ENCODE measurements around the gene ZNF664.
"Not testable (repeated sequence)": the region's sequence is repeated elsewhere in the genome, so short reads cannot be mapped to it uniquely, and the experiment has no call there.

Gene ZNF664

DNA sequence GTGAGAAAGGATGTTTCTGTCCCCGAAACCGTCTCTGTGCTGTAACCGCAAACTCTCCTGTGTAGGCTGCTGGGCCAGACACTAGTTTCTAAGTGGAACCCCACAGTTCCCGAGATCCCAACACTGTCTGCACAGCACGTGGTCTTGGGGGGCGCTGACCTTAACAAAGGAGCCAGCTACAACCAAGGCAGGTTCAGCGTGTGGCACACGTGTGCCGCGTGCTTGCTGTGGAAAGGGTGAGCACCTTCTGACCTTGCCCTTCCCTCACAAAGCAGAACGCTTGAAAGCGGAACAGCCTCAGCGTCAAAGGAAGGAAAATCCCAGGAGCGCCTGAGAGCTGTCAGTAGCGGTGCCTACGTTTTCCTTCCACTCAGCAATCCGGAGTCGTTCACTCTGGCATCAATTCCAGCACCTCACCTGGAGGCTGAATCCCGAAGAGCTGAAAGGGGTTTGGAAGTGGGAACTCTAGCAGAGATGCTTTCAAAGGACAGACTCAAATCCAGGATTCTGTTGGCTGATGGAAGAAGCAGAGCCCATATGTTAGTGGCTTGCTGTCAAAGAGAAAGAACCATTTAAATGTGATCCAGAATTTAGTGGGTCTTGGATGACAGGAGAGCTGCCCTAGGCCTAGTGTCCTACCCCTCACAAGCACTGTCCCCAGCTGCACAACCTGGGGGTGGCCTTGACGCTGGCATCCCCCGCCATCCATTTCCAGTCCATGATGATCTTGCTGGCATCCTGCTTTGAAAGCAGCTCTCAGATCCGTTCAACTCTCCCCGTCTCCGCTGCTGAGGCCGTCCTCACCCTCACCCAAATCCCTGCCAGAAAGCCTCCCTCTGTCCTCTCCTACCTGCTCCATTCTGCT is 27.5 kb upstream of the ZNF664 start:
- no peak for DNase-seq (ENCODE audit: low read depth in 1 of 2, low spot score in 1 of 2)
- no peak for TF ChIP-seq JUND (IDR thresholded peaks at IDR 0.05; ENCODE audit: low read depth)
- in situ Hi-C loops (cut with HindIII; ENCODE audit: low pct_unique_long_range_greater_than_20kb, low sequenced_read_pairs), result no loop called here

DNA sequence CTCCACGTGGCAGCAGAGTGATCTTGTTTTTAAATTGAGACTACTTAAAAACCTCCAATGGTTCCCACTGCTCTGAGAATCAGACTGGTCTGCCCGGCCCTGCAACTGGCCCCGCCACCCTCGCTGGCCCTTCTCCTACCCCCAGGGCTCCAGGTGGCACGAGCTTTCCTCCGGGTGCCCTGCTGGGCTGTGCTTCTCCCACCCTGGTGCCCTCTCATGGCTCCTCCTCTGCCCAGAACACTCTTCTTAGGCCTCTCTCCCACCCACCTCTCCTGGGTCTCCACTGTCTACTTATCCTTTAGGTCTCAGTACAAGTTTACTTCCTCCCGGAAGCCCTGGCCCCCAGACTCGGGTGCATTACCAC is 26.9 kb upstream of the ZNF664 start:
- DNase-seq (ENCODE audit: low read depth in 1 of 2, low spot score in 1 of 2), result peak in 1 of 2 experiments; percentile 32
- no peak for TF ChIP-seq JUND (IDR thresholded peaks at IDR 0.05; ENCODE audit: low read depth)
- in situ Hi-C loops (cut with HindIII; ENCODE audit: low pct_unique_long_range_greater_than_20kb, low sequenced_read_pairs), result no loop called here

GRCh38 chr12:123946516-123947505 is 26.2 kb upstream of the ZNF664 start:
- peak in 1 of 2 experiments; percentile 39 for DNase-seq (ENCODE audit: low read depth in 1 of 2, low spot score in 1 of 2)
- in situ Hi-C loops (cut with HindIII; ENCODE audit: low pct_unique_long_range_greater_than_20kb, low sequenced_read_pairs), result not testable (repeated sequence)

DNA sequence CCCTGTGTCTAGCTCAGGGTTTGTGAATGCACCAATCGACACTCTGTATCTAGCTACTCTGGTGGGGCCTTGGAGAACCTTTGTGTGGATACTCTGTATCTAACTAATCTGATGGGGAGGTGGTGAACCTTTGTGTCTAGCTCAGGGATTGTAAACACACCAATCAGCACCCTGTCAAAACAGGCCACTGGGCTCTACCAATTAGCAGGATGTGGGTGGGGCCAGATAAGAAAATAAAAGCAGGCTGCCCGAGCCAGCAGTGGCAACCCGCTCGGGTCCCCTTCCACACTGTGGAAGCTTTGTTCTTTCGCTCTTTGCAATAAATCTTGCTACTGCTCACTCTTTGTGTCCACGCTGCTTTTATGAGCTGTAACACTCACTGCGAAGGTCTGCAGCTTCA is 25.5 kb upstream of the ZNF664 start:
- in situ Hi-C loops (cut with HindIII; ENCODE audit: low pct_unique_long_range_greater_than_20kb, low sequenced_read_pairs); DNase-seq (ENCODE audit: low read depth in 1 of 2, low spot score in 1 of 2): not testable (repeated sequence)

- no peak for TF ChIP-seq JUND (IDR thresholded peaks at IDR 0.05; ENCODE audit: low read depth)
- no peak for DNase-seq (ENCODE audit: low read depth in 1 of 2, low spot score in 1 of 2)
- in situ Hi-C loops (cut with HindIII; ENCODE audit: low pct_unique_long_range_greater_than_20kb, low sequenced_read_pairs), result no loop called here
Measured at GRCh38 chr12:123948401-123948795, 24.6 kb upstream of the ZNF664 start.

GRCh38 chr12:123948796-123949769 is 23.9 kb upstream of the ZNF664 start:
- no peak for DNase-seq (ENCODE audit: low read depth in 1 of 2, low spot score in 1 of 2)
- no peak for TF ChIP-seq JUND (IDR thresholded peaks at IDR 0.05; ENCODE audit: low read depth)
- in situ Hi-C loops (cut with HindIII; ENCODE audit: low pct_unique_long_range_greater_than_20kb, low sequenced_read_pairs), result no loop called here

DNA sequence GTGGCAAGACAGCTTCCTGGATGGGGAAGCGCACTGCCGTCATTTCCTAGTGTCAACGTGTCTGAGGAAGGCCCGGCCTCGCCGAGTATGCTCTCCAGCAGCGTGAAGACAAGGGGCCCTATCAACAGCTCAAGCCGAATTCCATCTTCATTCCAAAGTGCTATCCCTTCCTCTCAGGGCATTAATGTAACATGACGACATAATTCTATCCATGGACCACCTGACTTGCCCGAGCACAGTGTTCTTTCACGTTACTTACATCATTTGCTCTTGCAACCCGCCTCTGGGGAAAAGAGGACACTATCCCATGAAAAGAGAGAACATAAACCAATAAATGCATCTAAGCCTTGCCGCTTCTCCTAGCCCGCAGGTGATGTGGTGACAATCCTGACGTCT is 23.2 kb upstream of the ZNF664 start:
- in situ Hi-C loops (cut with HindIII; ENCODE audit: low pct_unique_long_range_greater_than_20kb, low sequenced_read_pairs), result no loop called here
- no peak for TF ChIP-seq JUND (IDR thresholded peaks at IDR 0.05; ENCODE audit: low read depth)

GRCh38 chr12:123950476-123951349 is 22.3 kb upstream of the ZNF664 start:
- in situ Hi-C loops (cut with HindIII; ENCODE audit: low pct_unique_long_range_greater_than_20kb, low sequenced_read_pairs), result no loop called here

More for the DNA sequence above, 23.2 kb upstream of the ZNF664 start:
- no peak for DNase-seq (ENCODE audit: low read depth in 1 of 2, low spot score in 1 of 2)

GRCh38 chr12:123951467-123951866 is 21.5 kb upstream of the ZNF664 start:
- in situ Hi-C loops (cut with HindIII; ENCODE audit: low pct_unique_long_range_greater_than_20kb, low sequenced_read_pairs), result no loop called here
- no peak for TF ChIP-seq JUND (IDR thresholded peaks at IDR 0.05; ENCODE audit: low read depth)
- no peak for DNase-seq (ENCODE audit: low read depth in 1 of 2, low spot score in 1 of 2)

More at GRCh38 chr12:123950476-123951349, 22.3 kb upstream of the ZNF664 start:
- no peak for DNase-seq (ENCODE audit: low read depth in 1 of 2, low spot score in 1 of 2)
- no peak for TF ChIP-seq JUND (IDR thresholded peaks at IDR 0.05; ENCODE audit: low read depth)

DNA sequence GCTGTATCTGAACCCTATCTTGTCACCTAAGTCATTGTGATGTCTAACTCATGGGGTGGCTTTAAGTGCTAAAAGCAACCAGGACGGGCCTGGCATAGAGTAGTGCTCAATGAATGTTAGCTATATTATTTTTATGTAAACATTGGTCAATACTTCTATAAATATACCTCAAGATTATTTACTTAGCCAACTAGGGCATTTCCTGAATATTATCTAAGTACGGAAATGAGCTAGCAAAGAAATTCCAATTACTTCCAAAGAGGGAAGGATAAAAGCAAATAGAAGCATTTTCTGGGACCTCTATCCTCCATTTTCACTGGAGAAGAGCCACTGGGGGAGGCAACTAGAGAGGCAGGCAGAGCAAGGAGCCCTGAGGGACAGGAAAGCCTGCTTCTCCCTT is 21.0 kb upstream of the ZNF664 start:
- DNase-seq (ENCODE audit: low read depth in 1 of 2, low spot score in 1 of 2), result no peak
- no peak for TF ChIP-seq JUND (IDR thresholded peaks at IDR 0.05; ENCODE audit: low read depth)
- in situ Hi-C loops (cut with HindIII; ENCODE audit: low pct_unique_long_range_greater_than_20kb, low sequenced_read_pairs), result no loop called here

DNA sequence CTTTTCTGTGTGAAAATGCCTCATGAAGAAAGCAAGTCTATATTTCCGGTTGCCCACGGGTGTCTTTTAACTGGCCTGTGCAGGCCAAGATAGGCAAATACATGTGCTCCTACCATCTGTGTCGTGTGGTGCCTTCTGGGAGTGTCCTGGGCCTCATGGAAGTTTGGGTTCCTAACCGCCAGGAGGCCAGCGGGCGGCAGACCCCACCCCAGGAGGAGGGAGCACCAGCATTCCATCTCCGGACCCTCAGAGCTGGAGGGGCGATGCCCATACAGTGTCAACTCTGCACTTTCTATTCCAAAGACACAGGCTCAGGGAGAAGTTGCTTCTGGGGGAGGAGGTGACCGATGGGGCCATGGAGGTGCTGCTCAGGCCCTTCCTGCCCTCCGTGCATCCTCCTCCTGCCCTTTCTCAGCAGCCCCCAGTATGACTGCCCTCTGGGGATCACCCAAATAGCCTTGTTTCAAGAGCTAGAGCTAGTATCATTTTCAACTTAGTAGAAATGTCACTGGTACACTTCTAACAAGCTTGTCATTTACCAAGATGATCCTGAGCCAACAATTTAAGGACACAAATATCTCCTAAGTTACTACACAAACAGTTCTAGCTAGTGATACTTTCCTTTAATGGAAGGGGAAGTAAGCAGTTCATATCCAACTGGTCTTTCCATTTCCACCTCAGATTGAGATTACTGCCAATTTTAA is 18.2 kb upstream of the ZNF664 start:
- TF ChIP-seq JUND (IDR thresholded peaks at IDR 0.05; ENCODE audit: low read depth), result no peak
- DNase-seq (ENCODE audit: low read depth in 1 of 2, low spot score in 1 of 2), result no peak
- in situ Hi-C loops (cut with HindIII; ENCODE audit: low pct_unique_long_range_greater_than_20kb, low sequenced_read_pairs), result no loop called here

Data from T47D (cell line).